HL-60/S4 (cell line): Measurements from ENCODE around the gene PLCG2.
"Not testable (repeated sequence)": the region's sequence is repeated elsewhere in the genome, so short reads cannot be mapped to it uniquely, and the experiment has no call there.

Experiments used
- in situ Hi-C: fragments of 300-500 bp; cut with MboI; formaldehyde crosslinking; loops from 2 replicates; pipeline ENCODE4 v1.14.3; 2022; ENCODE audit warnings: low sequenced_read_pairs

The PLCG2 gene

DNA sequence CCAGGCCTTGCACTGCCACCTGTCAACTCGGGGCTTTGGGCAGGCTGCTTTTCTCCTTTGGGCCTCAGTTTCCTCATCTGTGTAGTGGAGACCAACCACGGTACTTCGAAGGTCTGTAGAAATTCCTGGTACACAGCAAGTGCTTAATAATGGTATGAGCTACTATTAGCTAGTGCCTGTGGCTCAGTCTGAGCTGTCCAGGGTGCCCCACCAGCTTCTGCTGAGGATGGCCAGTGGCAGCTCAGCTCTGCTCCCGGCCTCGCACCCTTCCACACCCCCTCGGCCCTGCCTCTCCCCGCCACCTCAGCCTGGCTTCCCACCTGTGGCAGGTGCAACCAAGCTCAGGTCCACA, 26.2 kb upstream of the PLCG2 start:
- in situ Hi-C loops, result no loop called here

DNA sequence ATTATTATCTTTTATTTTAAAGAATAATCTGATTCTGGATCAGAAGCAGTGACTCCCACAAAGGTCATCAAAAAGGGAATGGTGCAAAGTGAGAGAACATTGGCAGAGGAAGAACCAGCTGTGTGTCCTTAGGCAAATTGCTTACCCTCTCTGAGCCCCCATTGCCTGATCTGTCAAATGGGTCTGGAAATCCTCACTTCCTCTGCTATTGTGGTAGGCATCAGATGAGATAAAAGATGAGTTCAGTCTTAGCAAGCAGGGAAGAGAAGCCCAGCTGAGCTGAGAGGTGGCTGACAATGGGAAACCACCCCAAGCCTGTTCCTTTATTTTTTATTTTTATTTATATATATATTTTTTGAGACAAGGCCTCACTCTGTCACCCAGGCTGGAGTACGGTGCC, 24.2 kb upstream of the PLCG2 start:
- in situ Hi-C loops, result no loop called here

DNA sequence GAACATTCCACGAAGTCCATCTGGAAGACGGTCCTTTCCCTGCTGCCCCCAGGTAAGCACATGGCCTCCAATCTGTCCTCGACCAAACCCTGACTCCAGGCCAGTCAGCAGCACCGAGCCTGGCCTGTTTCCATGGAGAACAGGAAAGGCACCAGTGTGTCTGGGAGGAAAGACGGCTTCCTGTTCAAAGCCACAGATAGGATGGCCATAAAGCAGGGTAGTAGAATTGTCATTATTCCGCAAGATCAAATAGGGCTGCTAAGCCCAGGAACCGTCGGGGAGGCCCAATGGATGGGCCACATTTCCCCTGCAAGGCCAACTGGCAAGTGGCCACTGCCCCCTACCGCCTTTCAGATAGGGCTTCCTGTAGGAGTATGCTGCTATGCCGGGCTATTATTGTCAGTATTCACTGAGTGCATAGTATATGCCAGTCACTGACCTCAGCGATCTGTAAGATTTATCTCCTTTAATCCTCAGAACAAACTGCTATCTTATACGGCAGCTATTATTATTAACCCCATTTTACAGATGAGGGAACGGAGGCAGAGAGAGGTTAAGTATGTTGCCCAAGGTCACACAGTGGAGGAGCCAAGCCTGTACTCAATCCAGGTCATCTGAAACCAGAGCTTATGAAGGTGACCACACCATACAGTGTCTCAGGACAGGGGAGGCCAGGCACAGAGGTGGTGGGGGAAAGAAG, 23.0 kb upstream of the PLCG2 start:
- in situ Hi-C loops, result no loop called here

DNA sequence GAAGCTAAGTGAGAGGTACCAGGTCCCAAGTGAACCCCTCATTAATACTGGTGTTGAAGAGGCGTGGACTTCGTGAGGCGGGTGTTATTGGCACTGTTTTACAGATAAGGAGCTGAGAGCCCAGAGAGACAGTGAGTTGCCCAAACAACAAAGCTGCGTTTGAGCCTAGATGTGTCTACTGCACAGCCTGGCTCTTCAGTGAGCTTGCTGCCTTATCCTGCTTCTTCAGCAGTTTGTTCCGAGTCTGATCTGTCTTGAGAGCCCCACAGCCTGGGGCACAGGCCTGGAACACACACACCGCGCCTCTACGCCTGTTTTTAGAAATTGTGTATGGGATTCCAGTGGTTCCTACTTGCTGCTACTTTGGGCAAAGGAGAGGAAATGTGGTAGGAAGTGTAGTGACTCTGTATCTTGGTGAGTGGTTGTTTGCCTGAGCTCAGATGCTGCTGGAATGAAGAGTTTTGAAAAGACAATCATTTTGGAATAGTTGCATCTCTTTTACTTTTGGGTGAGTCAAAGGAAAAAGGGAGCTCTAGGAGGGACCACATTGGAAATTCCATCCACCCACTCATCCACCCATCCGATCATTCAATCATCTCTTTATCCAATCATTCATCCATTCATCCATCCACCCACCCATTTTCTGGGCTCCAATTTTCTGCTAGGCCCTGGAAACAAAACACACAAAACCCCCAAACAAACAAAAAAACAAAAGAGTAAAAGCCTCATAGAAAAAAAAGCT, 22.3 kb upstream of the PLCG2 start:
- in situ Hi-C loops, result no loop called here

DNA sequence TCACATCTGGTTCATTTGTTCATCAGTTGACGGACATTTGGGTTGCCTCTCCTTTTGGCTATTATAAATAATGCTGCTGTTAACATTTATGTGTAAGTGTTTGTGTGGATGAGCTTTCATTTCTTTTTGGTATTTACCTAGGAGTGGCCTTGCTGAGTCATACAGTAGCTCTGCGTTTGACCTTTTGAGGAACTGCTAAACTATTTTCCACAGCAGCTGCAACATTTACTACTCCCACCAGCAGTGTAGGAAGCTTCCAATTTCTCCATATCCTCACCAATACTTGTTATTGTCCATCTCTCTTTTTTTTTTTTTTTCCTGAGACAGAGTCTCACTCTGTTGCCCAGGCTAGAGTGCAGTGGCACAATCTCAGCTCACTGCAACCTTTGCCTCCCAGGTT, 20.7 kb upstream of the PLCG2 start:
- in situ Hi-C loops, result no loop called here

DNA sequence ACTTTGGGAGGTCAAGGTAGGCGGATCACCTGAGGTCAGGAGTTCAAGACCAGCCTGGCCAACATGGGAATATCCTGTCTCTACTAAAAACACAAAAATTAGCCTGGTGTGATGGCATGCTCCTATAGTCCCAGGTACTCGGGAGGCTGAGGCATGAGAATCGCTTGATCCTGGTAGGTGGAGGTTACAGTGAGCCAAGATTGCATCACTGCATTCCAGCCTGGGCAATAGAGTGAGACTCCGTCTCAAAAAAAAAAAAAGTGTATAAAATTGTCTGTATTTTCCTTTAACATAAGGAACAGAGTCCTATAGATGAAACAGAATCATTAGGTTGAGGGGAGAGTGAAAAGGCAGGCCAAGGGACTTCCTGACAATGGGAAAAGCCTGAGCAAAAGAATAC, 16.8 kb upstream of the PLCG2 start:
- in situ Hi-C loops, result not testable (repeated sequence)

DNA sequence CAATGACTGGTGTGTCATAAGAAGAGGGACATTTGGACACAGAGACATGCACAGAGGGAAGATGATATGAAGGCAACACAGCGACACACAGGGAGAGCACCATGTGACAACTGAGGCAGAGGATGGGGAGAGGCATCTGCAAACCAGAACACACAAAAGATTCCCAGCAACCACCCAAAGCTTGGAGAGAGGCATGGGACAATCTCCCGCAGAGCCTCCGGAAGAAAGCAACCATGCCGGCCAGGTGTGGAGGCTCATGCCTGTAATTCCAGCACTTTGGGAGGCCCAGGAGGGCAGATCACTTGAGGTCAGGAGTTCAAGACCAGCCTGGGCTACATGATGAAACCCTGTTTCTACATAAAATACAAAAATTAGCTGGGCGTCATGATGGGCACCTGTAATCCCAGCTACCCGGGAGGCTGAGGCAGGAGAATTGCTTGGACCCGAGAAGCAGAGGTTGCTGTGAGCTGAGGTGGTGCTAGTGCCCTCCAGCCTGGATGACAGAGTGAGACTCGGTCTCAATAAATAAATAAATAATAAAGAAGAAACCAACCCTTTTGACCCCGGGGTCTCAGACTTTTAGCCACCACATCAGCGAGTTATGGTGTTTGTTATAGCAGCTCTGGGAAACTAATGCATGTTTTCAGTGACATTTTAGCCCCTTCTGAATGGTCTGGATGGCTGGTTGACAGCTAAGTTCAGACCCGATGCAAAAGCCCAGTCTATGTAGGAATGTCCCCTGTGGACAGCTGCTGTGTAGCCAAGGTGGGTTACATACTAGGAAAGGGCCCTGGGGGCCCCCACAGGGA, 13.8 kb upstream of the PLCG2 start:
- in situ Hi-C loops, result no loop called here

DNA sequence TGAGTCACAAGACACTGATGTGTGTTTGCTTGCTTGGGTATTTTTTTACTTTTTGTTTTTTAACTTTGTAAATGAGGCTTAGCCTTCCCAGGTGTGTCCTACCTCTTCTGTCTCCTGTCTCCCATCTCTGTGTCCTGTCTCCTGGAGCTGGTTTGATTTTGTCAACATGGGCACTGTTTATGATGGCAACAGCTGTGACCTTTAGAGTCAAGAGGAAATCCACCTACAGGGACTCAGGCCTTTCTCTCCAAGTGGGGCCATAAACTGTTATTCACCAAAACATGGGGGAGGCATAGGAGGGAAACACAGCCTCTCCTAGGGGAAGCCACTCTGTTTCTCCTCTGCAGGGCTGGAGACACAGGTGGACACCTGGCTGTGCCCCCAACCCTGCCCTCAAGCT, 13.1 kb upstream of the PLCG2 start:
- in situ Hi-C loops, result no loop called here

DNA sequence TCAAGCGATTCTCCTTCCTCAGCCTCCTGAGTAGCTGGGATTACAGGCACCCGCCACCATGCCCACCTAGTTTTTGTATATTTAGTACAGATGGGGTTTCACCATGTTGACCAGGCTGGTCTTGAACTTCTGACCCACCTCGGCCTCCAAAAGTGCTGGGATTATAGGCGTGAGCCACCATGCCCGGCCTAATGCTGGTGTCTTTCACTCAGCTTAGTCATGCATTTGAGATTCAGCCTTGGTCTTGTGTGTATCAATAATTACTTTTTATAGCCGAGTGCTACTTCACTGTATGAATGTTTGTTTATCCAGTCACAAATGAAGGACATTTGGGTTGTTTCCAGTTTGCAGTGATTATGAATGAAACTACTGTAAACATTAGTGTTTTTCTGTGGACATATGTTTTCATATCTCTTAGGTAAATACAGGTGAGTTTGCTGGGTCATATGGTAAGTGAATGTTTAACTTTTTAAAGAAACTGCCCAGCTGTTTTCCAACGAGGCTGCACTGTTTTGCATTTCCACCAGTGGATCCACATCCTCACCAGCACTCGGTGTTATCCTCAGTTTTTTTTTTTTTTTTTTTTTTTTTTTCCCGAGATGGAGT, 11.0 kb upstream of the PLCG2 start:
- in situ Hi-C loops, result no loop called here

DNA sequence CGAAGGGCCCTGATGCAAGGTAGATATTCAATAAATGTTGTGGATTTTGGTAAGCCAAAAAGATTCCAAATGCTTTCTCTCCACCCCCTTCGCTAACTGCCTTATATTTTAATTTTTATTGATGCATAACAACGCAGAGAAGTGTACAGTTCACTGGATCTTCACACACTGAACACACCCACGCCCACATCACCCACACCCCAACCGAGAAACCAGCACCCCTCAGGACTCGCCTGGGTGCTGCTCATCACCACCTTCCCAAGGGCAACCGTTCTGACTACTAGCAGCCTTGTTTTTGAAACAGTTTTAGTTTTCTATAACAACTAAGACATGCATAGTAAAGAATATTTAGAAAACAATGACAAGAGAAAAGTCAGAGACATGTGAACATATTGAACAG, 9.1 kb upstream of the PLCG2 start:
- in situ Hi-C loops, result no loop called here

DNA sequence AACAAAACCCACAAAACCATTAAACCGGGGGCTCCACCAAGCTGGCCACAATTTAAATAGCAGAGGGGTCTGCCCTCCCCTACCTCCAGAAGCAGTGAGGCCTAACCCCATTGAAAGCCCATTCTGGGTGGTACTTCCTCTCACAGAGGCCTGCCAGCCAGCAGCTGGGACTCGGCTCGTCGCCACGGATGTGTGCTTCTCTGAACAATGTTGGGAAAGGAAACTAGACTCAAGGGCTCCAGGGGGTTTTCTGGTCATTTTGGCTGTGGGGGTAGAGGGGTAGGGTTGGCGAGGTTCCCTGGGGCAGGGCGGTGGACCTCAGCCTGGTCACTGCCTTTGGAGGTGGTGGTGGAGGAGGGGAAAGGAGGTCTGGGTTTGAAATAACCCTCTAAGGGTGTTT, 4.7 kb upstream of the PLCG2 start:
- in situ Hi-C loops, result no loop called here

DNA sequence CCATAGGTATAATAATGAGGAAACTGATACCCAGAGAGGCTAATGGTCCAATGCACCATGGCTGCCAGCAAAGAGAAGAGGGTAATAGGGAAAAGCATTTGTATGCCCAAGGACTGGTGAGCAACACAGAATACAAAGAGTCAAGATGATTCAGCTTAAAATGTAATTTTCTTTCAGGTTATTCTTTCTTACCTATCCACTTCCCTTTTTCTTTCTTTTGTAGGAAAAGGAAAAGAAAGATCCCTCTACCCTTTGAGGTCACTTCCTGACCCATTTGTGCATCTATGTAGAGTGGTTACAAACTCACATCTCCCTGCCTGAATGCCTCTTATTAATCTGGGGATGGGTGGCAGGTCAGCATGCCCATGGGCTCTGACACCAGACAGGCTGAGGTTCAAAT, 3.5 kb upstream of the PLCG2 start:
- in situ Hi-C loops, result no loop called here

DNA sequence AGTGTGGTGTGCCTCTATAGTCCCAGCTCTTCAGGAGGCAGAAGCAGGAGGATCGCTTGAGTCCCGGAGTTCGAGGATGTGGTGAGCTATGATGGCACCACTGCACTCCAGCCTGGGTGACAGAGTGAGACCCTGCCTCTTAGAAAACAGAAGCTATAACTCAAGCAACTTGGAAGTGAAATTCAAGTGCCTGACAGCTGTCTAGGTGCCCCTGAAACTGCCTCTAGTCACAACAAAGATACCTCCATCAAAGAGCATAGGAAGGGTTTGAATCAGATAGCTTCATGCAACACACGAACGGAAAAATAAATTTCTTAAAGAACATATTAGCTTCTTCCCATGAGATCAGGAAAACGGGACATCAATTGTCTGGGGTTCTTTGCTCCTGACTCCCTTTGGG, 860 bp upstream of the PLCG2 start:
- in situ Hi-C loops, result no loop called here

DNA sequence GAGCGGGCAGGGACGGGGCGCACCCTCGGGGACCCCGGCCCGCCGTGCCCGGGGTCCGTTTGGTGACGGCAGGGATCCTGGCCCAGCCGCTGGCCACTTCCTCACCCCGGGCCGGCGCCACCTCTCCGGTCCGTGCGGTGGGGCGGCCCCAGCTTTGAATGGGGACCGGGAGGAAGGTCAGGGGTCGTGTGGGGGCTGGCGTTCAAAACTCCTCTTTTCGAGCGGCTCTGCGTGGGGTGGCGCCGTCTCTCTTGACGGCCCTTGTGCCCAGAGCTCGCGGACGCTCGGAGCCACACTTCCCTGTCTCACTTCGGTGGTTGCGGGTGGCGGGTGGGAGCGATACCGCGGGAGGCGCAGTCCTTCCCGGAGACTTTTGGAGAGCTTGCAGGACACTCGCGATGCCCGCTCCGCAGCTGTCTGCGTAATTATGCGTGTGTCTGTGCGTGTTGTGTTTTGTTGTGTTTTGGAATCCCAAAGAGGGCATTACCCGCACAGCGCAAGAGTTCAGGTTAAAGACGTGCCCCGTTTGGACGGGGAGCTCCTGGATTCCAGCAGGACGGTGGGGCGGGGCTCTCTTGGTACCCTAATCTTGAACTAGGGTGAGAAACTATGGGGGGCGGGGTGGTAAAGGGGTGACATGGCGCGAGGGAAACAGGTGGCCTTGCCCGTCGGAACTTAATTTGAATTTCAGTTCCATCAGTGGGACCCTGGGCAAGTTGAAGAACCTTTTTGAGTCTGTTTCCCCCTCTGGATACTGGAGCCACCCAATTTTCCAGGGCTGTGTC, 637 bp downstream of the PLCG2 start:
- in situ Hi-C loops, result no loop called here

DNA sequence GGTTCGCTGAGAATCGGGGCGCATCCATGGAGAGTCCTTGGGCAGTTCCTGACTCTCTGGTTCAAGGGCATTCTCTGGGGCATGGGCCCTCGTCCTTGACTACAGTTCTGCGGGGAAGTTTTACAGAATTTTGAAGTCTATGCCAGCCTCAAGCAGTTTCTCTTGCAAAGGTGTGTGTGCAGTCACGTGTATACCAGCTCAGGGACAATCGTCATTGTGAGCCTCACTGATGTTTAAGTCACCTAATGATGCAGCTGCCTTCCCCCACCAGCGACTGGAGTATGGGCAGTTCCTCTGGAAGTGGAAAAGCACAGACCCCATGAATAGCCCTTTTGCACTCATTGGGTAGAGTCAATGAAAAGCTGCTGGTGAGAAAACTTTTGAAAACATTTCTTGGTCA, 1.3 kb downstream of the PLCG2 start:
- in situ Hi-C loops, result no loop called here

DNA sequence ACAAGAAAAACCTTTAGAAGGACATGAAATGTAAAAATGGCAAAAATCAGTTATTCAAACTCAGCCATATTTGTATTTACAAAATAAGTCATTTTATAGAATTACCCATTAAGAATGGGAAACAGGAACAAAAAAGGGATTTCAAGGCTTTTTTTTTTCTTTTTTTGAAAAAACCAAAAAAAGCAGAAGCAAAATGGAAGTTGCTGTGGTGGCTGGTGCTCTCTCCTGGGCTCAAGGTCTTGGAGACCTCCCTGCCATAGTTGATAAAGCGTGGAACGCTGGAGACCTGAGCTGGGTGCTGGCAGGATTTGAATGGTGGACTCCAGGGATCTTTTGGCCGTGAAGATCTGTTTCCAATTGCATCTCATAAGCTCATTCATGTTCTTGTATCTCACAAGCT, 3.1 kb downstream of the PLCG2 start:
- in situ Hi-C loops, result no loop called here

DNA sequence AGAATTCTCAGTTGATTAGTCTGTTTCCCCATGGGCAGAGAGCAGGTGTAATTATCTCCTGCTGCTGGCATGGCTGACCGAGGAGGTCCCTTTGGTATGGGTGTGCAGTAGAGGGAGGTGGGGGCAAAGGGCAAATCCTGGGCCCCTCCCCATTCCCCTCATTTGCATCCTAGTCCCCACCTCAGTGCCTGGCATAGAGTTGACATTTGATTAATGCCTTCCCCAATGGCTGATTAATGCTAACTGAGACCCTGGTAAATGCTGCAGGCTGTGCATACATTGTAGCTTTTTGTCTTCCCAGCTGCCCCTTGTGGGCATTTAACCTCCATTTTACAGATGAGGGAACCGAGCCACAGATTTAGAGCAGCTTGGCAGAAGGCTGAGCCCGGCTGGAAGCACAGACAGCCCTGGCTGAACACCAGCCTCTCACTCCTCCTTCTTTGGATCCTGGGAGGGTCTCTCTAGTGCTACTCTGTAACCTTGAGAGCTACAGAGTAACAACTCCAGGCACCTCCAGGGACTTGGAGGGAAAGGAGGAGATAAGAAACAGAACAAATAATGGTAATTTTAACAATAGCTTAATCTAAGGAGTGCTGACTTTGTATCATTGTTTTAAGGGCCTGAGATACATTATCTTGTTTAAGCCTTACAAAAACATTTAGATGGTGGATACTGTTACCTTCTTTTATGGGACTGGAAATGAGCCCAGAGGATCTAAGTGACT, 5.1 kb downstream of the PLCG2 start:
- in situ Hi-C loops, result no loop called here

DNA sequence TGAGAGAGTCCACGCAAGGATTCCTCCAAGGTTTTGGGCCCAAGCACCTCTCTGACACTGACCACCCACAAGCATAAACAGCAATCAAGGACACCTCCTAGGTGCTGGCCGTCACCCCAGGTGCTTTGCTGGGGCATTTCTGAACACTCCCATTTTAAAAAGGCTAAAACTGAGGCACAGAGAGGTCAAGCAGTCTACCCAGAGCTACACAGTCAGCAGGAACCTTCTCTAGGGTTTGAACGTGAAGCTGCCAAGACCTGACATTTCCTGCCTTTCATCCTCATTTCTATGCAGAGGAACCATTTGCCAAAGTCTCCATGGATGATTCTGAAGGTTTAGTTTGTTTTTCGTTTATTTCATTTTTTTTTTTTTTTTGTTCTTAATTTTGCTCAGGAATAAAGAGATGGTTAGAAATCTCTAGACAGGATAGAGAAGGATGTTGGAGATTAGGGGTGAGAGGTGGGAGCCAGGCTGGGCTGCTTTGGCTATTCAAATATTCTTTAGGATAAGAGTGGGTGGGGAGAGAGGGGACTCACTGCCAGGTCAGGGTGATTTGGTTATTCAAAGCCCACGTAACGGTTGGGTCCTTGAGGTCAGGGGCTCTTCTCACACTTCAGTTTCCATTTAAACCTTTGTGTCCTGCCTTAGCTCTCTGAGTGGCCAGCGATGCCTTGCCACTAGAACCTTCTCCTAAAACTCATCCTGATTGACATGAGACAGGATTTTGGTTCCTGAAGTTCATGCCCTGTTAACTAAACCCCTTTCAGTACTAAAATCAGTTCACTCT, 6.2 kb downstream of the PLCG2 start:
- in situ Hi-C loops, result no loop called here

DNA sequence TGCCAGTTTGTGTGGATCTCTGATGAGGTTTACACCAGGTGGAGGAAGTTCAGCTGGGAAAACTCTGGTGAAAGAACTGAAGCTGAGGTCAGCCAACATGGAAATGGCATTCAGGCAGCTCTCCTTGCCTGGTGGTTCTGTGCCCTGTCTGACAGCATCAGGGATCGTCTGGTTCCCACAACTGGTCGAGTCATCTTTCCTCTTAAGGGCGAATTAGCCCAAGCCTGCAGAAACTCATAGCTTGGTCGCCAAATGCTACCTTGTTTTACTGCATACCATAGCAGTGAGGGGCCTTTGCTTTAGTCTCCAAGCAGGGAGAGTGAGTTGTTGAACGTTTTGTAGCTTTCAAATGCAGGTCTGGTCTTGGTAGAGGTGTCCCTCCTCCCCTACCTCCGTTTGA, 7.2 kb downstream of the PLCG2 start:
- in situ Hi-C loops, result no loop called here
